Hindlimb muscle (tissue), 1 donor: ENCODE measurements around the gene TMPRSS12. TPM values are rescaled to one million over a fixed set of nuclear protein-coding genes. Genes with fewer than 3 reads are reported as not detected.
"Not testable (repeated sequence)": the region's sequence is repeated elsewhere in the genome, so short reads cannot be mapped to it uniquely, and the experiment has no call there.

Experiments
- DNase-seq: peaks from one replicate; pipeline ENCODE4 v3.0.0-alpha.2; 2013
- polyA plus RNA-seq: library from polyadenylated mRNA; unstranded; fragments of 120-200 nt; gene quantifications from one replicate; pipeline ENCODE4 v1.2.1, GENCODE V29; 2013; ENCODE audit not compliant: insufficient read length

Gene TMPRSS12, protein sequence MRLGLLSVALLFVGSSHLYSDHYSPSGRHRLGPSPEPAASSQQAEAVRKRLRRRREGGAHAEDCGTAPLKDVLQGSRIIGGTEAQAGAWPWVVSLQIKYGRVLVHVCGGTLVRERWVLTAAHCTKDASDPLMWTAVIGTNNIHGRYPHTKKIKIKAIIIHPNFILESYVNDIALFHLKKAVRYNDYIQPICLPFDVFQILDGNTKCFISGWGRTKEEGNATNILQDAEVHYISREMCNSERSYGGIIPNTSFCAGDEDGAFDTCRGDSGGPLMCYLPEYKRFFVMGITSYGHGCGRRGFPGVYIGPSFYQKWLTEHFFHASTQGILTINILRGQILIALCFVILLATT
- polyA plus RNA-seq = 0.18 TPM

GRCh38 chr12:50842637-50843493 lies at the start of gene TMPRSS12:
TMPRSS12 (plus strand) TSS chr12:50842926; CDS start chr12:50842965, 39 bp downstream.
- no peak for DNase-seq

GRCh38 chr12:50799908-50800307 lies 42.8 kb upstream of the TMPRSS12 start:
- no peak for DNase-seq

DNA sequence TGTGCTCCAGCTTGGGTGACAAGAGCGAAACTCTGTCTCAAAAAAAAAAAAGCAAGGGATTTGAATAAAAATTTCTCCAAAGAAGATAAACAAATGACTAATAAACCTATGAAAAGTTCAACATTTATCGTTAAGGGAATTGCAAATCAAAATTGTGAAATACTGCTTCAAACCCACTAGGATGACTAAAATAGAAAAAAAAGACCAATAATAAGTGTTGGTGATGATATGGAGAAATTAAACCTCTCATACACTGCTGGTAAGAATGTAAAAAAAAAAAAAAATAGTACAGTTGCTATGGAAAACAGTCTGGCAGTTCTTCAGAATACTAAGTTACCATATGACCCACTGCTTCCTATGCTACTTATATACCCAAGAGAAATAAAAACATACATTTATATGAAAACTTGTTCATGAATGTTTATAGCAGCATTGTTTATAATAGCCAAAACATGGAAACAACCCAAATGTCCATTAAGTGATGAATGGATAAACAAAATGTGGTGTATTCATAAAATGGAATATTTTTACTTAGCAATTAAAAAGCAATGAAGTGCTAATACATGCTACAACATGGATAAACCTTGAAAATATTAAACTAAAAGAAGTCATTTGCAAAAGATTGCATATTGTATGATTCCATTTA lies 39.4 kb upstream of the TMPRSS12 start:
- no peak for DNase-seq

- DNase-seq = no peak
Measured at GRCh38 chr12:50806176-50806575, 36.5 kb upstream of the TMPRSS12 start.

DNA sequence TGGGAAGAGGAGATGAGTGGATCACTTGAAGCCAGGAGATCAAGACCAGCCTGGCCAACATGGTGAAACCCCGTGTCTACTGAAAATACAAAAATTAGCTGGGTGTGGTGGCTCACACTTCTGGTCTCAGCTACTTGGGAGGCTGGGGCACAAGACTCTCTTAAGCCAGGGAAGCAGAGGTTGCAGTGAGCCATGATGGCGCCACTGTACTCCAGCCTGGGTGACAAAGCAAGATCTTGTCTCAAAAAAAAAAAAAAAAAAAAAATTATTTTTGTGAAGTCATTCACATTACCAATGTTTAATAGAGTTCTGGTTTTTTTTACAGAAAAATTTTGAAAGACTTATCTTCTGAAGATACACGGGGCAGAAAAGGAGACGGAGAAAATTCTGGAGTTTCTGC lies 33.6 kb upstream of the TMPRSS12 start:
- not testable (repeated sequence) for DNase-seq

DNA sequence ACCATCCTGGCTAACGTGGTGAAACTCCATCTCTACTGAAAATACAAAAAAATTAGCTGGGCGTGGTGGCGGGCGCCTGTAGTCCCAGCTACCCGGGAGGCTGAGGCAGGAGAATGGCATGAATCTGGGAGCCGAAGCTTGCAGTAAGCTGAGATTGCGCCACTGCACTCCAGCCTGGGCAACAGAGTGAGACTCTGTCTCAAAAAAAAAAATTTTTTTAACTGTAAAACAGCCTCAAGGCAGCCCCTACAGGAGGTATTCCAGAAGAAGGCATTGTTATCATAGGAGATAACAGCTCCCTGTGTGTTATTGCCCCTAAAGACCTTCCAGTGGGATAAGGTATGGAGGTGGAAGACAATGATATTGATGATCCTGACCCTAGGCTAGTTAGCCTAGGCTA lies 27.8 kb upstream of the TMPRSS12 start:
- DNase-seq = not testable (repeated sequence)

DNA sequence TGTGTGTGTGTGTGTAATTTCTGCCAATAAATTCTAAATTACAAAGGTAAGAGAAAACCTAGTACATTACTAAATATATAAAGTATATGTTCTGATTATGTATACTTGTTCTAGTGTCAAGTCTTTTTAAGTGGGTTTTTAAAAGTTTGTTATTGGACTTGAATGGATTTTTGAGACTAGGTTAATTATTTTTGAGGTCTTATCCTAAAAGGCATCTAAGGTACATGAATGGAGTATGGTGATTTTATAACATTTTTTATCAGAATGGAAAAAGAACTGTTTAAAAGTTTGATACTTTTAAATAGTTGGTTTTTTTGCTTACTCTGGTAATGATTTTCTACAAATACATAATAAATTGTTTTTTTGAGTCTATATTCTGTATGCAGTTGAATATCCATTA lies 22.5 kb upstream of the TMPRSS12 start:
- no peak for DNase-seq

DNA sequence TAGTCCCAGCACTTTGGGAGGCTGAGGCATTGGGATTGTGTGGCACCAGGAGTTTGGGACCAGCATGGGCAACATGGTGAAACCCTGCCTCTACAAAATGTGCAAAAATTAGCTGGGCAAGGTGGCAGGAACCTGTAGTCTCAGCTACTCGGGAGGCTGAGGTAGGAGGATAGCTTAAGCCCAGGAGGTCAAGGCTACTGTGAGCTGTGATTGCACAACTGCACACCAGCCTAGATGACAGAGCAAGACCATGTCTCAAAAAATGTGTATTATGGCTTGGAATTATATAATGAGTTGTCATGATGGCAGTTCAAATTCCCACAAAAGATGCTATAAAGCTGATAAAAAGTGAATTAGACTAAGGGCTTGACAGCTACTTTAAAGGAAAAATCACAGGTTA lies 20.6 kb upstream of the TMPRSS12 start:
- DNase-seq = no peak

- not testable (repeated sequence) for DNase-seq
Measured at GRCh38 chr12:50823724-50824123, 19.0 kb upstream of the TMPRSS12 start.

GRCh38 chr12:50824914-50825313 lies 17.8 kb upstream of the TMPRSS12 start:
- DNase-seq = no peak

- peak; percentile 71 for DNase-seq
Measured at GRCh38 chr12:50825372-50825838, 17.3 kb upstream of the TMPRSS12 start.

GRCh38 chr12:50828121-50828520 lies 14.6 kb upstream of the TMPRSS12 start:
- DNase-seq = no peak

DNA sequence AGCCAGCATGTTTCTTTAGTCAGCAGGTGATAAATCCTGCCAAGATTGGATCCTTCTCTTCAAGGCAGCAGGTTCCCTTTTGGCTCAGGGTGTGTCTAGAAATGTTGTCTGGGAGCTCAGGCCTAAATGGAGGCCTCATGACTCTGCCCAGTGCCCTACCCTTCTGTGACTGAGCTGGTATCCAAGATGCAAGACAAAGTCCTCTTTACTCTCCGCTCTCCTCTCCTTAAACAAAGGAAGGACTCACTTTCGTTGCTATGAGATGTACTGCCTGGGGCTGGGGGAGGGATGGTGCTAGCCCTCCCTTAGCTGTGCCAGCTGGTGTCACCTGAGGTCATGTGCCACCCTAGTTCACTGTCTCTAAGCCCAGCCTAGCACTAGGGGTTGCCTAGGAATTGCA lies 13.8 kb upstream of the TMPRSS12 start:
- DNase-seq = no peak

DNA sequence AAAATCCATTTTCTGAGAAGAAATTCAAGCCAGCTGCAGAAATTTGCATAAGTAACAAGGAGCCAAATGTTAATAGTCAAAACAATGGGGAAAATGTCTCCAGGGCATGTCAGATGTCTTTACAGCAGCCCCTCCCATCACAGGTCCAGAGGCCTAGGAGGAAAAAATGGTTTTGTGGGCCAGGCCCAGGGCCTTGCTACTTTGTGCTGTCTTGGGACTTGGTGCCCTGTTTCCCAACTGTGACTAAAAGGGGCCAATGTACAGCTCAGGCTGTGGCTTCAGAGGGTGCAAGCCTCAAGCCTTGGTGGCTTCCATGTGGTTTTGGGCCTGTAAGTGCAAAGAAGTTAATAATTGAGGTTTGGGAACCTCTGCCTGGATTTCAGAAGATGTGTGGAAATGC lies 8.9 kb upstream of the TMPRSS12 start:
- DNase-seq = not testable (repeated sequence)

- no peak for DNase-seq
Measured at GRCh38 chr12:50839042-50839441, 3.7 kb upstream of the TMPRSS12 start.

DNA sequence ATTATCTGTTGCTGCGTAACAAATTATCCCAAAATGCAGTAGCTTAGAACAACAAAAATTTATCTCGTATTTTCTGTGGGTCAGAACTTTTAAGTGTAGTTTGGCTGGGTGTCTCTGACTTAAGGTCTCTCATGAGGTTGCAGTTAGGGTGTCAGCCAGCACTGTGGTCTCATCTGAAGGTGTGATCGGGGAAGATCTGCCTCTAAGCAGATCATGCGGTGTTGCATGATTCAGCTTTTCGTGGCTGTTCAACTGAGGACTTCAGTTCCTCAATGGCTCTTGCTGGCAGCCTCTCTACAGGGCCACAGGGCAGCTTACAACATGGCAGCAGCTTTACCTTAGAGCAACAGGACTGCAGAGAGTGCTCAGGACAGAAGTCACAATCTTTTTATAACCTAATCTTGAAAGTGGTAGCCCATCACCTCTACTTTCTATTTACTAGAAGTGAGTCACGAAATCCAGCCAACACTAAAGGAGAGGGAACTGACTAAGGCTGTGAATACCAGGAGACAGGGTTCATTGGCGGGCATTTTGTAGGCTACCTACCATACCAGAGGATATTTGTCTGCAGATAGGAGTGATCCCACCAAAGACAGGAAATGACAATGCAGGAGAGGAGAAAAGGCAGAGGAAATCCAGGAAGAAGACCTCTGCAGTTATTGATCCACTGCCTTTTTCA lies 1.8 kb upstream of the TMPRSS12 start:
- DNase-seq = no peak

- DNase-seq = no peak
Measured at GRCh38 chr12:50841716-50842531, 802 bp upstream of the TMPRSS12 start.

DNA sequence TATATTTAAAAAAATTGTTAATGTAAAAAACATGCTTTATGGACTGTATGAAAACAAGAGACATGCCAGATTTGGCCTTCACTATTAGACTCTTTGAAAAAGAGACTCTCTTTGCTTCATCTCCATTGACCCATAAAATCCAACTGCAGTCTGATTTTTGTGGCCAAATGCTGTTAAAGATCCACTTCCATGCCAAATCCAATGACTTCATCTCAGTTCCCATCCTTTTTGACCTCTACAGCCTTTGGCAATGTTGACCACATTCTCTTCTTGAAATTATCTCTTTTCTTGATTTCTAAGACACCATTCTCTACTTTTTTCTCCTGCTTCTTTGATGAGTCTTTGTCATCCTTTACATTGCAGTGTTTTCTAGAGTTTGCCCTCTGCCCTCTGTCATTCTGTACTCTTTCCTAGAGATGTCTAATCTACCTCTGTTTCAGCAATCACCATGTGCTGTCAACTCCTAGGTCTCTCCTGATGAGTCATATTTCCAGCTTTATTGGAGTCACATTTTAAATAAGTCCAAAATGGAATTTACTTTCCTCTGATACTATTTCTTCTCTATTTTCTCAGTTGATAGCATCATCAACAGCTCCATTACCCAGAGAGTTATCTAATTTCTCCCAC lies 2.4 kb downstream of the TMPRSS12 start:
- DNase-seq = no peak

- DNase-seq = no peak
Measured at GRCh38 chr12:50848963-50849362, 6.2 kb downstream of the TMPRSS12 start.

- DNase-seq = not testable (repeated sequence)
Measured at GRCh38 chr12:50855218-50855617, 12.5 kb downstream of the TMPRSS12 start.

DNA sequence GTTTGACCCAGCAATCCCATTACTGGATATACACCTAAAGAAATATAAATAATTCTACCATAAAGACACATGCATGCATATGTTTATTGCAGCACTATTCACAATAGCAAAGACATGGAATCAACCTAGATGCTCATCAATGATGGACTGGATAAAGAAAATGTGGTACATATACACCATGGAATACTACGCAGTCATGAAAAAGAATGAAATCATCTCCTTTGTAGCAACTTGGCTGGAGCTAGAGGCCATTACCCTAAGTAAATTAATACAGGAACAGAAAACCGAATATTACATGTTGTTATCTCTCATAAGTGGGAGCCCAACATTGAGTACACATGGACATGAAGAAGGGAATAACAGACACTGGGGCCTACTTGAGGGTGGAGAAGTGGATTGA lies 13.0 kb downstream of the TMPRSS12 start:
- DNase-seq = not testable (repeated sequence)
